SK-N-MC (cell line): ENCODE data around the gene AMMECR1.

Experiments
- DNase-seq: peaks from one replicate; pipeline ENCODE4 v3.0.0-alpha.2; 2011; ENCODE audit warnings: low read depth, low spot score
- H3K27ac ChIP-seq: fragments of 200-600 bp; sonication (generic); 2 replicates; pipeline ENCODE4 v1.5.1; 2016; ENCODE audit warnings: mixed run types
- H3K36me3 ChIP-seq: fragments of 200-600 bp; sonication (generic); 2 replicates; pipeline ENCODE4 v1.6.1; 2017; ENCODE audit warnings: antibody characterized with exemption, low read length, mixed read lengths; ENCODE audit not compliant: insufficient read depth
- H3K4me3 ChIP-seq: fragments of 200-600 bp; sonication (generic); 2 replicates; pipeline ENCODE4 v1.5.1; 2016
- H3K9ac ChIP-seq: fragments of 200-600 bp; sonication (generic); 2 replicates; pipeline ENCODE4 v1.8.0; 2017; ENCODE audit warnings: mixed run types, mixed read lengths; ENCODE audit not compliant: insufficient read length
- H3K9me3 ChIP-seq: fragments of 200-600 bp; sonication (generic); 2 replicates; pipeline ENCODE4 v1.6.1; 2017; ENCODE audit warnings: low read depth, mild to moderate bottlenecking, antibody characterized with exemption, low read length, moderate library complexity, mixed read lengths
- EZH2 ChIP-seq: fragments of 200-600 bp; sonication (generic); IDR thresholded peaks from one replicate; pipeline ENCODE4 v1.6.1; 2017; ENCODE audit warnings: antibody characterized with exemption
- FOXP2 ChIP-seq: optimal IDR thresholded peaks from 2 replicates; pipeline ENCODE3; 2011; ENCODE audit warnings: mild to moderate bottlenecking, moderate library complexity; ENCODE audit not compliant: insufficient read depth; ENCODE audit errors: extremely low read length, control extremely low read depth
- POLR2AphosphoS5 ChIP-seq: IDR thresholded peaks from 2 replicates; pipeline ENCODE4 v1.6.1; 2012; ENCODE audit warnings: mild to moderate bottlenecking, low read depth, low read length, borderline replicate concordance

Gene AMMECR1

DNA sequence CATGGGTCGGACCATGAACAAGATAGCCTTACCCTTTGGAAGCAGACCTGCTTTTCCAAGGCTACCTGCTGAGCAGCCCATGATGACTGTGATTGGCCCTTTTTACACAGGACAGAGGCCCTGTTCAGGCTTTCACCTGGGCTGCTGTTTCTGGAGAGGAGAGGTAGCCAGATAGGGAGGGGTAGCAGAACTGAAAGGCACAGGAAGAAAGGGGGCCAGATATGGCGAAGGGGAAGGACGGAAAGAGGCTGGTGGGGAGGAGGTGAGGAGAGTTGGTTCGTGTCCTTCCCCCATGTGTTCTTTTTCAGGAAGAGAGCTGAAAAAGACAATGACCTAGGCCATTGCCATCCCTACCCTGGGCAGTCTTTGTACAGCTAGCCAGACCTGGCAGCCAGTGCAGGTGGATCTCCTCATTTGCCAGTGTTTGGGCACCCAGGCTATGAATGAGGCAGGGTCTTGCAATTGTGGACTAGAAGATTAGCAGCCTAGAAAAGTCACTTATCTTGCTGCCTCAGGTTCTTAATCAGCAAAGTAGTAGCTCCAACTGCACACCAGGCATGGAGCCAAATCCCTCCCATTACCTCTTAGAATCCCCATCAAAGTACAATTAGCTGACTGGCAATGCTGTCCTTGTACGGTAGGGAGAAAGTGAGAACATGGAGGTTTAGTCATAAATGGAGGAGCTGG, 139.6 kb downstream of the AMMECR1 start:
- no peak overlapping the region for H3K4me3 ChIP-seq
- no peak for DNase-seq
- H3K27ac ChIP-seq = no peak overlapping the region
- no peak for TF ChIP-seq EZH2
- TF ChIP-seq FOXP2 = no peak
- no peak for TF ChIP-seq POLR2AphosphoS5
- H3K9me3 ChIP-seq = no peaks in the 10 kb centered on the region
- no peaks in the 10 kb centered on the region for H3K36me3 ChIP-seq
- no peak overlapping the region for H3K9ac ChIP-seq

GRCh38 chrX:110175696-110176095, 142.2 kb downstream of the AMMECR1 start:
- no peaks in the 10 kb centered on the region for H3K9me3 ChIP-seq
- no peak overlapping the region for H3K27ac ChIP-seq
- no peak overlapping the region for H3K9ac ChIP-seq

GRCh38 chrX:110175146-110175545, 142.7 kb downstream of the AMMECR1 start:
- Histone ChIP-seq H3K36me3 (no peaks in the 10 kb centered on the region), H3K4me3 (no peak overlapping the region), H3K27ac (no peak overlapping the region), H3K9me3 (no peaks in the 10 kb centered on the region), H3K9ac (no peak overlapping the region)
- no peak for DNase-seq
- TF ChIP-seq POLR2AphosphoS5 (no peak), FOXP2 (no peak), EZH2 (no peak)

More at GRCh38 chrX:110175696-110176095, 142.2 kb downstream of the AMMECR1 start:
- Histone ChIP-seq H3K36me3 (no peaks in the 10 kb centered on the region), H3K4me3 (no peak overlapping the region)
- DNase-seq = no peak
- TF ChIP-seq POLR2AphosphoS5 (no peak), EZH2 (no peak), FOXP2 (no peak)

GRCh38 chrX:110173192-110174175, 144.4 kb downstream of the AMMECR1 start:
- H3K9ac ChIP-seq = no peak overlapping the region
- DNase-seq = no peak
- no peaks in the 10 kb centered on the region for H3K9me3 ChIP-seq
- H3K27ac ChIP-seq = no peak overlapping the region
- H3K4me3 ChIP-seq = no peak overlapping the region
- no peak for TF ChIP-seq POLR2AphosphoS5
- no peak for TF ChIP-seq EZH2
- no peak for TF ChIP-seq FOXP2
- no peaks in the 10 kb centered on the region for H3K36me3 ChIP-seq

DNA sequence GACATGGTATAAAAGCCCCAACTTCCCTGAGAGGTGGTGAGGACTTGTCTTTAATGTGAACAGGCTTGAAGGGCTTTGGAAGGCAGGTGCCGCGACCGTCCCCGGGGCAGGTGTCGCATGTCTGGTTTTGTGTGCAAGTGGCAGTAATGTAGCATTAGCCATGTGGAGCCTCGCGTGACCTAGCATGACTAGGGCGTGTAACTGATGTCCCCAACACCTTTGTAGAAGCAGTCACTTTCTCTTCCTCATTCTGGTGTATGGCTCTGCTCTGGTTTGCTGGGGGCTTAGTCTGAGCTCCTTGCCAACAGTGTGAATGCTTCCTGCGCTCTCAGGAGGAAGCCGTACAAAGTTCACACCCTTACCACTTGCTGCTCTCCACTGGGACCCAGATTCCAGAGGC, 145.7 kb downstream of the AMMECR1 start:
- H3K27ac ChIP-seq = no peak overlapping the region
- H3K9ac ChIP-seq = no peak overlapping the region
- H3K36me3 ChIP-seq = no peaks in the 10 kb centered on the region
- H3K9me3 ChIP-seq = no peaks in the 10 kb centered on the region
- DNase-seq = no peak
- no peak for TF ChIP-seq EZH2
- TF ChIP-seq POLR2AphosphoS5 = no peak
- TF ChIP-seq FOXP2 = no peak
- H3K4me3 ChIP-seq = no peak overlapping the region

GRCh38 chrX:110171442-110171841, 146.4 kb downstream of the AMMECR1 start:
- Histone ChIP-seq H3K4me3 (no peak overlapping the region), H3K27ac (no peak overlapping the region), H3K36me3 (no peaks in the 10 kb centered on the region), H3K9ac (no peak overlapping the region), H3K9me3 (no peaks in the 10 kb centered on the region)
- no peak for TF ChIP-seq POLR2AphosphoS5
- no peak for TF ChIP-seq FOXP2
- no peak for TF ChIP-seq EZH2
- DNase-seq = no peak

GRCh38 chrX:110170029-110170428, 147.9 kb downstream of the AMMECR1 start:
- no peak for DNase-seq
- no peak overlapping the region for H3K4me3 ChIP-seq
- H3K9me3 ChIP-seq = no peaks in the 10 kb centered on the region
- no peaks in the 10 kb centered on the region for H3K36me3 ChIP-seq
- TF ChIP-seq POLR2AphosphoS5 = no peak
- no peak overlapping the region for H3K27ac ChIP-seq
- no peak overlapping the region for H3K9ac ChIP-seq

DNA sequence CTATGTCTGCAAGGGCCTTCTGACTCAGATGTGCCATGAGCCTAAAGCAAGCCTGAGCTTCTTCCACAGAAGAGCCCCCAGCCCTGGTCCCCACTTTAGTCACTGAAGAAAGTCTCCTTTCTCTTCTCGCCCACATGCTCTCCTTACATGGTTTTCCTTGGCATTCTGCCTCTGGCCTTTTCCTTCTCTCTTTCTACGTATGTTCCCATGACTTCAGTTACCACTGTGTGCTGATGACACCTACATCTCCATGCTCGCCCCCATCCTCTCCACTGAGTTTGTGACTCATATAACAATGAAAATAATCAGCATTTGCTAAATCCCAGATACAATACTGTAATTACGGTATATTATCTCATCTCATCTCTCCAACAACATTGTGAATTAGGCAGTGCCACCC, 149.3 kb downstream of the AMMECR1 start:
- DNase-seq = no peak
- H3K9me3 ChIP-seq = no peaks in the 10 kb centered on the region
- no peak overlapping the region for H3K27ac ChIP-seq
- no peak overlapping the region for H3K9ac ChIP-seq
- H3K36me3 ChIP-seq = no peaks in the 10 kb centered on the region
- H3K4me3 ChIP-seq = no peak overlapping the region
- TF ChIP-seq POLR2AphosphoS5 (no peak), FOXP2 (no peak)
